Kasumi-1 (cell line): ENCODE data around the gene NCKAP5.
"Not testable (repeated sequence)": the region's sequence is repeated elsewhere in the genome, so short reads cannot be mapped to it uniquely, and the experiment has no call there.

Source experiments
- DNase-seq, 2 experiments: peaks; one replicate each; lab custom pipeline; 2025; lab: John Stamatoyannopoulos, UW

Gene NCKAP5

DNA sequence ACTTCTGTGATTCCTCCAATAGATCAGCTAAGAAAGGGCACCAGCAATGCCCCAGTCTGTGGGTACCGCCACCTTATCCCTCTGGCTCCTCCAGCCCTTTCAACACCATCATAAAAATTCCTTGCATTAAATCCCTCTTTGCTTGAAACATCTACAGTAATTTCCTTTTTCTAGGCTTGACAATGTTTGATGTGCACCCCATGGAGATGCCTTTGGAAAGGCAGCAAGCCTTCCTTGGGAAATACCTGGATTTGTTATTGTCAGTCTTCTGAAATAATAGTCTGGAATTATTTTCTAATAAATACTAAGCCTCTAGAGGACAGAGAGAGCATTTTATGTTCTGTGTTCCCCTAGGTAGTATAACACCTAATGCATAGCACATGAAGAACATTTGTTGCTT, 46.1 kb downstream of the NCKAP5 start:
- no peak for DNase-seq

DNA sequence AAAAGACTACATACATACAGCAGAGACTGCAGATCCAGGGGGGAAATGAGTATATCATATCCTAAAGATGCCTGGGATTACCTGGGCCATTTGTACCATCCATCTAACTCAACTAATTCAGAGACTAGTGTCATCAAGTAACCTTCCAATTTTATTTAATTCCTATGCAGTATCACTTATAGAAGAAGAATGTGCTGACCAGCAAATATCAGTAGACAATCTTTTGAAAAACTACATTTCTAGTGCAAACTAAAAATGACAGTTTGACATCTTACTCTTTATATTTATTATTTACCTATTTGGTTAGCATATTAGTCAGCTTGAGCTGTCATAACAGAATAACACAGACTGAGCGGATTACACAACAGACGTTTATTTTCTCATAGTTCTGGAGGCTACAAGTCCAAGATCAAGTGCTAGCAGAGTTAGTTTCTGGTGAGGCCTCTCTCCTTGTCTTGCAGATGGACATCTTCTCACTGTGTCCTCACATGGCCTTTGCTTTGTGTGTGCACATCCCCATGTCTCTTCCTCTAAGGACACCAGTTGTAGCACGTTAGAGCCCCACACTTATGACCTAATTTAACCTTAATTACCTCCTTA, 47.0 kb downstream of the NCKAP5 start:
- no peak for DNase-seq

DNA sequence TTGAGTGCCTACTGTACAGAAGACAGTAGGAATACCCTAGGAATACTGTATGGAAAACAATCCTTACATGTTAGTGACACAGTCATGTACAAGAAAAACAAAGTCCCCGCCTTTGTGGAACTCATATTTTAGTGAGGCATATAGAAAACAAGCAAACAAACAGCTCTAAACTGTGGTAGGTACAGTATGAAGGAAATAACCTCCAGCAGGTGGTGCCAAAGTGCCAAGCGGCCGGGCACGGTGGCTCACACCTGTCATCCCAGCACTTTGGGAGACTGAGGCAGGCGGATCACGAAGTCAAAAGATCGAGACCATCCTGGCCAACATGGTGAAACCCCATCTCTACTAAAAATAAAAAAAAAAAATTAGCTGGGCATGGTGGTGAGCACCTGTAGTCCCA, 48.6 kb downstream of the NCKAP5 start:
- DNase-seq: not testable (repeated sequence)

DNA sequence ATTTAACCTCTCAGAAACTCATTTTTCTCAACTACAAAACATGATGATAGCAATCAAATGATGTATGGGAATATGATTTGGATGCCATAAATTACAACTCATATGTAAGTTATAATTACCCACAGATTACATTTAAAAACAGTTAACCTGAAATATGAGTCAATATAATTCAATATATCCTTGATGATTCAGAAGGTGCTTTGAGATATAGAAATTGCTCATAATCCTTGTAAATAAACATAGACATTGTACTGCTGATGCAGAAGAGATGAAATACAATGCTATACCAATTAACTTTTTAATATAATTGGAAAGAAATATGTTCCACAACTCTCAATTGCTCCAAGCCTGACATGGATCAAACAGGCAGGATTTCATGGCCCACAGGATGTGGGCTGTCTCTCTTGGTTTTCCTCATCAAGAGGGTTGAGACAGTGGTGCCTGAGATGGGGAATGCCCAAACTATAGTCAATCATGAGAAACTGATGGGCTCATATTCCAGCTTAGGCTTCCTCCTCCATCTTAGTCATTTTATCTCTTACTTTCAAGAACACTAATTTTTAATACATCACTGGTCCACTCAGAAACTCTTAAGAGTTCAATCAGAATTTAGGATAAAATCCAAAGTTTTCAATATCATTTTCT, 49.4 kb downstream of the NCKAP5 start:
- no peak for DNase-seq

DNA sequence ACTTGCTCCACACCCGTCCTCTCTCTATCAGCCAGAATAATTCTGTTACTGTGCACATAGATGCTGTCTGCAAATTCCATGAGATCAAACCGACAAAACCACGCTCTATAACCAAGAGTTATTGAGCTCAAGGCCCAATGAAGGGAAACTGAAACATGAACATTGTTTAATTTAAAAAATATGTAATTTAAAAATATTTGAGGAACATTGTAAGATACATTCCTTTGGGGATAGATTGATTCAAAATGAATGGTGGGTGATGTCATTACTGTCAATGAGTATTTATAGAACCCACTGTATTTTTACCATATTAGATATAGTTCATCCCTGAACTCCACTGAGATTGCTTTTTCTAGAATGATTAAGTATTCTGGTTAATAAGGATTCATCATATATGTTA, 50.4 kb downstream of the NCKAP5 start:
- DNase-seq: no peak

DNA sequence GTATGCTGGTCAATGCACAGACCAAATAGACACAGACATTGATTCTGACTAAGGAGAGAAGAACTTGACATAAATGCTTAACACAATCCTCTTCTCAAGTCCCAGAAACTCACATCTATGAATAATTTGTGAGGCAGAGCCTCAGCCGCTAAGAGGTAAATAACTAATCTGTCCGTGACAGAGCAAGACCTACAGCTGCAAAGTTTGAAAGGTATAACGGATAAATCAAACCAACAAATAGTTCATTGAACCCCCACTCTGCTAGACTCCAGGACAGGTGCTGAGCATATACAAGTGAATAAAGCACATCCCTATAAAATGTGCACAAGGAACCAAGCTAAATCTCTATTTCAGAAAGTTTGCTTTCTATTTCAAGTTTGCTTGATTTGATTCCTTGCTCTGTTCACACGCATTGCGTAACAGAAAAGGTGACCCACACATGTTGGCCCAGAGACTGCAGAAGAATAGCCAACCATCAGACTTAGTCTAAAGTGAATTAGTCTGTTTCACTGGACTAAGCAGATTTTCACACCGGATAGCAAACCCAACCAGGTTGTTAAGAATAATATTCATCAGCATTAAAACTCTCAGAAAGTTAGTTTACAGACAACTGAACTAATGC, 51.7 kb downstream of the NCKAP5 start:
- DNase-seq: no peak

DNA sequence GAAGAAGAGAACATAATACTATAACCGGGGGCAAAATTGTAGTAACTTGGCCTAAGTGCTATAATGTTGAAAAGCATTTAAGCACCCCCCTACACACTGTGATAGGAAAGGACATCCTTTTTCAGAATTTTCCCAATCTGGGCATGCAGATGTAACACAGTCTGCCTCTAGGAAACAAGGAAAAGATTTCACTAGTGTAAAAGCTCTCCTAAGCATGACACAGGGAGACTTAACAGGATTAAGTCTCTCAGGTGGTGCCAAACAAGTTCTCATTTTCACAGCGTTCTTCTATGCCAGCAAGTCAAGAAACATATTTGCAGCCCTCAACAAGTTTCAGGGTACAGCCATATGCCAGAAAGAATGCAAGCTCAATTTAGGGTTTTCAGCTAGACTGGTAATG, 53.0 kb downstream of the NCKAP5 start:
- DNase-seq: no peak

DNA sequence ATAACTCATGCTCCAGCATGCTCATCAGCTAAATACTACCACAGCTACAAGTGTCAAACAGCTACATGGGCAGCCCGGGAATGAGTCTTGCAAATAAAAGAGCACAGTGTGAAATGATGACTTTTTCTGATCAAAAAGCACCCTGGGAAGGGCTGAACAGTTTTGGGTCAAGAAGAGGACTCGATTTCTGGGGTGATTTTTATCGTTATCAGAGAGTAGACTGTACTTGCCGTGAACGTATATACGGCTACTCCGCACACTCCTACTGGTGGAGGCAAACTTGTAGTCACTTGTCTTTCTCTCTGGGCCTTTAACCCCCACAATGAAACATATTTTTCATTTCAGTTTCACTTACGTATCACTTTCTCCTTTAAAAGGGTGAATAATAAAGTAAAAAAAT, 54.4 kb downstream of the NCKAP5 start:
- no peak for DNase-seq

DNA sequence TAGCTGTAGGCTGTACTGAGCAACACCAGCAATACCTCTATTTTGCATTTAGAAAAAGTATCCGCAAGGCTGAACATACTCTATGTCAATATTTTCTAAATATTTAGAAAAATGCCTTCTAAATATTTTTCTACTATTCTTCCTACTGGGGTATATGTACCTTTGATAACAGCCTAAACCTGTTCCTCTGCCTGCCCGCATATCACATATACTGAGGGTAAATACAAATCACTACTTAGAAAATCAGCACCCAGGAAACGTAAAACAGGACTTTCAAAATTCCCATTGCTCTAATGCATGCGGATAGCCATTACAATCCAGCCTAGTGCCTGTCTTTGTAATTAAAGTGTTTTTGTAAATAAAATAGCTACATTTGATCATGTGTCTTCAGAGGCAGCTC, 56.1 kb downstream of the NCKAP5 start:
- DNase-seq: no peak

DNA sequence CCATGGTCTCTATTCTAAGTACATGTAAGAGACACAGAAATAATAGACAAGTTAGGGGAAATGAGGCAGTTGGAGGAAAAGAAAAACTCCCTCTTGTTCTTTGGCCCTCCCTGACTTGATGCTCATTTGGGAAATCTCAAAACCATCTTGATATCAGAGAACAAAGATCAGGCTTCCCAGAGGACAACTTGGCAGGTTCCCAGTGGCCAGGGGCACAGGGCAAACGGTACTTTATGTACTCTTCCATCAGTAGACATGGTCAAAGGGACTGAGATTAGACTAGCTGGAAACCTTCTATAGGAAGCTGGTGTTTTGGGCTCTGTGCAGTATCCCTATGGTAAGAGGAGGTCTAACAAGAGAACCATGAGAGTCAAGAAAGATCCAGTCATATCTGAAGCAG, 56.6 kb downstream of the NCKAP5 start:
- DNase-seq: no peak

DNA sequence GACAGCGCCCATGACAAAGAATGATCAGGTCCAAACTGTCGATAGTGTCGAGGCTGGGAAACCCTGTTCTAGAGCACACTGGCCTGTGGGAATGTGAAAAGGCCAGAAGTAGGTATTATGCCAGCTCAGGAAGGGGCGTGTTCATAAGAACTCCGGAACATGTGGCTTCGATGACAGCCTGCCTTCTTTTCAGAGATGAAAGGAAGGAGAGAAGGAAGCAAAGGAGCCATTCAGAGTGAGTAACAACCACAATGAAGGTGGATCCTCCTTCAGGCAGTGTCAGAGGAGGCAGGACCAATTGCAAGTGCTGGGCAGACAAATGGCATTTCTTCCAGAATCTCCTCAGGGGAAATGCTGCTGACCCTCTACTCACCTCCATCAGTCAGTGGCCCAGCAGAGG, 58.5 kb downstream of the NCKAP5 start:
- no peak for DNase-seq

DNA sequence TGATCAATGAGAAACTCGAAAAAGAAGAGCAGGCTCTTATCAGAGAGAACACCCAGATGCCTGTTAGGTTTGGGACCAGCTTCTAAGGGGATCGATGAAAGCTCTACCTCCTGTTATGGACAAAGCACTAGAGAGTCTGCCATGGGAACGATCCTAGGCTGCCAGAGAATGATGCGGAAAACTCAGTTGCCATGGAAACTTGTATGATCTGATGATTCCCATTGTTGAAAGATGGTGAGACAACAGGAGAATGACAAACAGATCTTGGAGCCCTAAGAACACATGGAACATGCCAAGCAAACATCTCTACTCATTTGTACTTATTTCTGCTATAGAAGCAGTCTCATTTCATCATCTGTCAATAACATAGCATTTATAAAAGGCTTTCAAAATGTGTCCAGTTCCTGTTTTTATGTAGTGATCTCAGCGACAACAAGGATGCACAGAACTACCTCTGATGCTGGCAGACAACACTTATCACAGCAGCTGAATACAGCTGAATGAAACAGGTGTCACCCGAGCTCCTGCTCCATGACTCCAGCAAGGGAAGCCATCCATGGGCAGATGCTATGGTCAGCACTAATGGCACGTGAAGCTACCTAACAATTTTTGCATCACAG, 59.6 kb downstream of the NCKAP5 start:
- DNase-seq: no peak

DNA sequence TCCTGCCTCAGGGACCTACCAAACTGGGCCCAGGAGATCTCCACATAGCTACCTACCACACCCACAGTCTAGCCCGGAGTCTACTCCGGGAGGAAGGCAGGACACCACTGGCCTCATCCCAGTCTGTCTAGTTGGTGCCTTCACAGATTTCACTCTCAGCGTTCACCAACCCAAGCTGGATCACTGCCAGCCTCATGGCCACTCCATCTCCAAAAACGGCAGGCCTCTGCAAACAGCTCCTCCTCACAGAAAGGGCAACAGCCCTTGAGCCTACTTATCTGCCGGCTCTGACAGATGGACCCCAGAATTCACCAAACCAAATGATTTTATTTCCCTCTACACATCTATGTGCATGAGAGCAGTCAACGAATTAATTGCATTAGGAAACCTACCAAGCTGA, 61.3 kb downstream of the NCKAP5 start:
- no peak for DNase-seq

DNA sequence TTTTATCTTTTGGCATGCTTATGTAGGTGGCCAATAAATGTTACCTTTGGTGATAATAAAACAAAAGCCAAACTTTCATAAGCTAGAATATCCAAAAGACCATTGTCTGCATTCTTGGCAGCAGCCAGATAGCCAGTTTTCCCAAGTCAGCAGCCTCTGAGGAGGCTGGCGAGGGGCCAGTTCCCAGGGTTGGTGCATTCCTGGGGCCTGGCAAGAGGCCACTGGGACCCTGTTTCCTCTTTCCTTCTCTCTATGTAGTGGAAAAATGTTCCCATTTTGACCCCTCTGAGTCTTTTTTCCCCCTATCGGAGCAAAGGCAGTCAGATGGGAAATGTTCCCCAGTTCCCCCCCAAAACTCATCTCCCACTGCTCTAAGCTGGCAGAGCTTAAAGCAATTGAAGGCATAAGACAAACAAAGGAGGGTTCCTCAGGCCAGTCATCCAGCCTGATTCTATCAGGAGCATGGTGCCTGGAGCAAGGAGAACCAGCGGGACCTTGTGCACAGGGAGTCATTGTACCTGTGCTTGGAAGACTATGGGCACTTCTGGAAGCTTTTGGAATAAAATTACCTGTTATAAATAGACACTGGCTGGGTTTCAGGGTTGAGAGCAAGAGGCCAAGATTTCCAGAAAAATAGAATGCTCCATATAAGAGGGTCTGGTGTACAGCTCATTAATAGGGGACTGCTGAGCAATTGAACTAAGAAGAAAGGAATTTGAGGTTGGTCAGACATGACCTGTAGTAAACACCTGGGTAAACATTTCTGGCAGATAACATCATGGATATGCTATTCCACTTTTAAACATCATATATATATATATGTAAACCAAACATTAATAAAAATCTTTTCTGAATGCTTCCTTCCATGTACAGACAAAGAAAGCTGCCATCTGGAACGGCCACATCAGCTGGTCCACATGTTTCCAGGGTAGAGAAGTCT, 63.4 kb downstream of the NCKAP5 start:
- DNase-seq: no peak

DNA sequence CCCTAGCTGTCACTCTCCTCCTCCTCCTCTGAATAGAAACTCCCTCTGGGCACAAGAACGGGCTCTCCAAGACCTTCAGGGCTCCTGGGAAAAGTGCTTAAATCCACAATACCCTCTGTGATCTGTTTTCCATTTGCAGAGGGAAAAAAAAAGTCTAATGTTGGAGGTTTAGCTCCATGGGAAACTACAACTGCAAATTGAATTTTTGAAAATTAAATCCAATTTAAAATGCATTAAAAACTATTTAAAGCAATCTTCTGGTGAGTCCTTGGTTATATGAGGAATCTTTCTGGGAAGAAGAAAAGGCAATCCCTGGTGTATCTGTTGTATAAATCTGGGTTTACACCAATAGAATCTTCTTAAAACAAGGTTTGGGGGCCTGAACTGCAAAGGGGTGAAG, 64.3 kb downstream of the NCKAP5 start:
- DNase-seq: no peak

DNA sequence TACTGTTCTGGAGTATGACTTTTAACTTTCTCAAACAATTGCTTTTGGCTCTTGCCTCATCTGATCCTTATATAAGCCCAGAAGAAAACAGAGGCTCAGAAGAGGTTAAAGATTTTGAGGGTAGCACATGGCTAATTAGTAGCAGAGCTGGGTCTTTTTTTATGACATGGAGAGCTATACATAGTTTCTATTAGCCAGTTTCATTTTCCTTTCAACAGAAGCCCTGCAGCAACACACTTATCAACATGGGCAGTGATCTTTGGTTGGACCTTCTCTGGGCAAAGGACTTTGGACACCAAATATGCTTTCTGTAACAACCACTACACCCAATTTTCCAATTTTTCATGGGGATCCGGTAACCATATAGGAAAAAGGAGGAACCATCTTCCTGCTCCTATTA, 64.9 kb downstream of the NCKAP5 start:
- DNase-seq: no peak

DNA sequence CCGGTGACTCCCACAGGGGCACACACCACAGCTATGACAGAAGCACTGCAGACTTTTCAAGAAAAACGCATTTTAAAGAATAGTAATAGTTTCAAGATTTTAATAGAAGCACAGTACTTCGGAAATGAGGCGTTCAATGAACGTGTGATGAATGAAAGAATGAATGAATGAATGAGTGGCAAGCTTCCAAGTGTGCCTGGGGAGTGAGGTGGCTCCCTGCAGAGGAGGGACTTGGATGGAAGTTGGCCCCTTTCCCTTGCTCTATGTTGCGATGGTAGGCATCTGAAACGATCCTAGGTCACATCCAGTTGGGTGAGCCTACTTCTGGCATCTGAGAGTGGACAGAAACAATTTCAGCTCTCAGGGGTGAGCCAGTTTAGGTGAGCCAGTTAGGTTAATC, 65.6 kb downstream of the NCKAP5 start:
- no peak for DNase-seq

DNA sequence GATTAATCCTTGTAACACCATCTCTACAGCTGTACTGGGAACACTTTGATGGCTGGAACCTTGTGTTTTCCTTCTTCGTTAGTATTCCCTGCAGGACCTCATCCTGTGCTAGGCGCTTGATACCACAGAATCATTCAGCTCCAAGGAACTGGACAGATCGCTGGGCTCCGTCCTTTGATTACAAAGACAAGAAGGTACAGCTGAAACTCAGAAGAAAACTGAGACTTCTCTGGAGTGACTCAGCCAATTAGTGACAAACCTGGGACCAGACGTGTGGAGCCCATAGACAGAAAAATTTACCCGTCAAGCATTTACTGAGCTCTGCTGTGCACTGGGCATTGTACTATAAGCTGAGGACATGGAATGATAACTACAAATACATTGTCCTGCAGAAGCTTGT, 67.3 kb downstream of the NCKAP5 start:
- no peak for DNase-seq

DNA sequence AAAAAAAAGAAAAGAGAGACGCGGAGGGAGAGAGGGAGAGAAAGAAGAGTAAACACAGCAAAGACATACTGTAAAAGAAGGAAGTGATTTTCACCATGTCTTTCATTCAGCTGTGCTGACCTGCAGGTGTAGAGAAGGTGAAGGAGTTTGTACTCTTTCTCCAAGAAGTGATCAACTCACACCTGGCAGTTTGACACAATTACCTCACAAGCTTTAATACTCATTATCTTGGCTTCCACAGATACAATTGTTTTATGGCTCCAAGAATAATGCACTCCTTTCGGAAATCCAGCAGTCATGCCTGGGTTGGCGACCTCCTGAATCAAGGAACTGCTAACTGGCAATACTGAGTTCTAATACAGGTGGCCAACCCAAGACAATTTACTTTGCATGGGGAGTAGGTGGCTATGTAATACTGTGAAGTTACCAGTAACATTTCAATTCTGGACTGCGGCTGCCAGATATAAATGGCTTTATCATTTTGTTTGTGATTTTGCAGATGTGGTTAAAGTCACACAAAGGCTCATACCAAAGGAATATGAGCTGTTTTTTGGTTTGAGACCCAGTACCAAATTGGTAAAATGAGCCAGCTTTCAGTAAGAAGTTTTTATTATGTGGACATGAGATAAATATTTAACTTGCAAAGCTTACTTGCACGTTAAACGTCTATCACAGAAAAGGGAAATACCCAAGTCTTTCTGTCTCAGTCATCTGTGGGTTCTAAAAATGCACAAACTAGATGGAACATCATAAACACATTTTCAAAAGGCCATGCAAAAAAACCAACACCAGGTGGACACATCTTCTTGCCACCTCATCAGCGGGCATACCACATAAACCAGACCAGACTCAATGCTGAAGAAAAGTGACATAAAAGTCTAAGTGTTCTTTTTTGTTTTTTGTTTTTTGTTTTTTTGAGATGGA, 69.3 kb downstream of the NCKAP5 start:
- no peak for DNase-seq

DNA sequence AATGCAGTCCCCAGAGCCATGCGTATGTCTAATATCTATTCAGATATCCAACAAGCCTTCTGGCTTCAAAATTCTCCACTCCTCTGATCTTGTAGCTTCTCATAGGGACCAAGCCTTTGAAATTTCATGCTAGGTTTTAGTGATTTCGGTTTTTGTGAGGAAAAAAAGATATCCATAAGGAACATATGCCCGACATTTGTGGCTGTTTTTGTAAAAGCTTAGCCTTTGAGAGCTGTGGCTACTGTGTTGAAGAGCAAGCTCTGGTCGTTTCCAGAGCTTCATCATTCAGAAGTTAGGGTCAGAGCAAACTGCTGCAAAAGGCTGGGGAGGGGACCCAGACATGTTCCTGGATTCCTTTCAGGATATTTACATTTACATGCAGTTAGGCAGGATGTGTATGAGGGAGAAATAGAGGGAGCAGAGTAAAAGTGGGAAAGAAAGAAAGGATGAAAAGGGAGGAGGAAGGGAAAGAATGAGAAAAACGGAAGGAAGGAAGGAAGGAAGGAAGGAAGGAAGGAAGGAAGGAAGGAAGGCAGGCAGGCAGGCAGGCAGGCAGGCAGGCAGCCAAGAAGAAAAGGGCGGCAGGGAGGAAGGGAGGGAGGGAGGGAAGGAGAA, 70.2 kb downstream of the NCKAP5 start:
- no peak for DNase-seq
